C4-2B (cell line): ENCODE measurements around the gene CTDSP1.

Source experiments
- H3K27ac ChIP-seq: fragments of 450-650 bp; 2 replicates; pipeline ENCODE4 v1.5.1; 2017
- CTCF ChIP-seq: fragments of 450-650 bp; conservative IDR thresholded peaks from 2 replicates; pipeline ENCODE4 v1.5.1; 2017; ENCODE audit warnings: mild to moderate bottlenecking
- ZFX ChIP-seq: fragments of 450-650 bp; IDR thresholded peaks from 2 replicates; pipeline ENCODE4 v1.6.1; 2017

Gene CTDSP1

GRCh38 chr2:218399391-218400166 is at the start of gene CTDSP1:
Gene CTDSP1, plus strand, starts transcription at chr2:218399868. Its CDS starts 223 bp downstream, at chr2:218400091.
- TF ChIP-seq CTCF = peak; percentile 20; the same call in 1 of the 2 replicates
- no peak for TF ChIP-seq ZFX
- H3K27ac ChIP-seq = peak within 1 kb of the TSS; percentile 95

- H3K27ac ChIP-seq = no peak overlapping the region
- TF ChIP-seq CTCF (no peak), ZFX (no peak)
Observed at GRCh38 chr2:218354045-218354444, 45.6 kb upstream of the CTDSP1 start.

- no peak for TF ChIP-seq CTCF
- no peak overlapping the region for H3K27ac ChIP-seq
Observed at GRCh38 chr2:218354850-218355443, 44.7 kb upstream of the CTDSP1 start.

GRCh38 chr2:218357236-218358177 is 42.2 kb upstream of the CTDSP1 start:
- TF ChIP-seq ZFX (no peak), CTCF (no peak)
- peak overlapping the region; percentile 10; the same call in 1 of the 2 replicates for H3K27ac ChIP-seq

GRCh38 chr2:218360453-218360852 is 39.2 kb upstream of the CTDSP1 start:
- TF ChIP-seq CTCF (no peak), ZFX (no peak)
- H3K27ac ChIP-seq = no peak overlapping the region

GRCh38 chr2:218362606-218363005 is 37.1 kb upstream of the CTDSP1 start:
- no peak overlapping the region for H3K27ac ChIP-seq
- TF ChIP-seq ZFX = no peak
- TF ChIP-seq CTCF = no peak
